Measurements from ENCODE around the gene FAM227A. TPM values are rescaled to one million over a fixed set of nuclear protein-coding genes. Genes with fewer than 3 reads are reported as not detected.

Gene FAM227A
- total RNA-seq, 4 donors from 2014 or later, result 0.07 to 1.2 (median 0.60) TPM

- Histone ChIP-seq H3K9me3 (no peaks in the 10 kb centered on the region), H3K27ac (no peak overlapping the region), H3K4me1 (peaks cover 0 to 18% (median 6%) of the 10 kb centered on the region in 3 donors), H3K36me3 (peaks cover 0 to 70% of the 10 kb centered on the region in 2 donors), H3K27me3 (no peaks in the 10 kb centered on the region), H3K4me3 (no peak overlapping the region)
- WGBS, 2 donors (ENCODE audit: low coverage in 1 of 2), result 89 to 90% methylated on average over 5 to 9 of the region's 9 CpGs
- TF ChIP-seq CTCF (IDR thresholded peaks at IDR 0.05), result no peak
- no peak for TF ChIP-seq POLR2AphosphoS5 (IDR thresholded peaks at IDR 0.05)
- TF ChIP-seq EP300 (IDR thresholded peaks at IDR 0.05), result no peak
- no peak for TF ChIP-seq POLR2A (IDR thresholded peaks at IDR 0.05)
- ATAC-seq, result no peak
These were observed 28.7 kb upstream of the FAM227A start for GRCh38 chr22:38684895-38685294.

GRCh38 chr22:38681582-38682335 is 25.6 kb upstream of the FAM227A start, which contains the start of gene TOMM22:
Gene TOMM22, plus strand, starts transcription at chr22:38681957. Its CDS starts 22 bp downstream, at chr22:38681979.
- Histone ChIP-seq H3K27ac (peak within 1 kb of the TSS; percentile 20 to 83 (median 74)), H3K27me3 (no peaks in the 10 kb centered on the region), H3K4me3 (peak within 1 kb of the TSS; percentile 69 to 92), H3K9me3 (no peaks in the 10 kb centered on the region), H3K4me1 (peaks cover 0 to 18% (median 6%) of the 10 kb centered on the region in 3 donors), H3K36me3 (peaks cover 0 to 39% of the 10 kb centered on the region in 2 donors)
- WGBS, 2 donors (ENCODE audit: low coverage in 1 of 2), result 3% methylated on average over 4 of the region's 60 CpGs; no CpG with 5 or more reads in 1 of the 2 donors
- ATAC-seq, result peak; percentile 98
- TF ChIP-seq CTCF (IDR thresholded peaks at IDR 0.05) (peak in 3 of 4 experiments; percentile 29 to 89 (median 47)), POLR2AphosphoS5 (IDR thresholded peaks at IDR 0.05) (peak; percentile 57), EP300 (IDR thresholded peaks at IDR 0.05) (no peak), POLR2A (IDR thresholded peaks at IDR 0.05) (peak; percentile 39 to 49)

- H3K4me3 ChIP-seq, result no peak overlapping the region
- TF ChIP-seq POLR2A (IDR thresholded peaks at IDR 0.05), result no peak
- no peak for TF ChIP-seq POLR2AphosphoS5 (IDR thresholded peaks at IDR 0.05)
- no peak for TF ChIP-seq EP300 (IDR thresholded peaks at IDR 0.05)
- TF ChIP-seq CTCF (IDR thresholded peaks at IDR 0.05), result no peak
- no peak for ATAC-seq
- H3K4me1 ChIP-seq, result peaks cover 0 to under 1% (median 0%) of the 10 kb centered on the region in 3 donors
- H3K9me3 ChIP-seq, result no peaks in the 10 kb centered on the region
- peaks cover 0 to 34% of the 10 kb centered on the region in 2 donors for H3K36me3 ChIP-seq
- WGBS, 2 donors (ENCODE audit: low coverage in 1 of 2), result 100% methylated on average over 2 to 3 of the region's 3 CpGs
- no peak overlapping the region for H3K27ac ChIP-seq
- no peaks in the 10 kb centered on the region for H3K27me3 ChIP-seq
These were observed 19.6 kb upstream of the FAM227A start for GRCh38 chr22:38675833-38676232.

GRCh38 chr22:38674888-38675287 is 18.7 kb upstream of the FAM227A start:
- H3K27me3 ChIP-seq, result no peaks in the 10 kb centered on the region
- TF ChIP-seq CTCF (IDR thresholded peaks at IDR 0.05) (no peak), POLR2AphosphoS5 (IDR thresholded peaks at IDR 0.05) (no peak), POLR2A (IDR thresholded peaks at IDR 0.05) (no peak), EP300 (IDR thresholded peaks at IDR 0.05) (no peak)
- no peak for ATAC-seq
- H3K4me3 ChIP-seq, result no peak overlapping the region
- H3K4me1 ChIP-seq, result no peaks in the 10 kb centered on the region
- no peaks in the 10 kb centered on the region for H3K9me3 ChIP-seq
- 53 to 88% methylated on average over 1 to 4 of the region's 5 CpGs for WGBS, 2 donors (ENCODE audit: low coverage in 1 of 2)
- H3K27ac ChIP-seq, result no peak overlapping the region
- peaks cover 0 to 42% of the 10 kb centered on the region in 2 donors for H3K36me3 ChIP-seq
